Mesothelial cell of epicardium (in vitro differentiated cells): ENCODE results near the gene DAPL1. TPM values are rescaled to one million over a fixed set of nuclear protein-coding genes. Genes with fewer than 3 reads are reported as not detected.
"Not testable (repeated sequence)": the region's sequence is repeated elsewhere in the genome, so short reads cannot be mapped to it uniquely, and the experiment has no call there.

ENCODE experiments used
- DNase-seq, 2 experiments: peaks; one replicate each; pipeline ENCODE4 v3.0.0; 2021; ENCODE audit warnings: low spot score in 2 of 2; ENCODE audit not compliant: unreplicated experiment in 2 of 2
- H3K27ac Mint-ChIP-seq: 2 replicates; pipeline ENCODE4 v1.8.0; 2021; ENCODE audit warnings: mixed read lengths
- H3K27me3 Mint-ChIP-seq: 2 replicates; pipeline ENCODE4 v1.8.0; 2021; ENCODE audit warnings: low read depth, mixed read lengths
- H3K36me3 Mint-ChIP-seq: 2 replicates; pipeline ENCODE4 v1.8.0; 2021; ENCODE audit warnings: mixed read lengths
- H3K4me1 Mint-ChIP-seq: 2 replicates; pipeline ENCODE4 v1.8.0; 2021; ENCODE audit warnings: mixed read lengths
- H3K4me3 Mint-ChIP-seq: 2 replicates; pipeline ENCODE4 v1.8.0; 2021; ENCODE audit warnings: mild to moderate bottlenecking, moderate library complexity, mixed read lengths
- H3K9me3 Mint-ChIP-seq: 2 replicates; pipeline ENCODE4 v1.8.0; 2021; ENCODE audit warnings: mixed read lengths
- CTCF ChIP-seq: fragments of 200-600 bp; sonication (generic); IDR thresholded peaks from one replicate; pipeline ENCODE4 v1.5.0; 2021; ENCODE audit warnings: antibody characterized with exemption; ENCODE audit not compliant: unreplicated experiment
- total RNA-seq: library from RNA; stranded (reverse); gene quantifications from 3 replicates; pipeline ENCODE4 v1.2.1, GENCODE V29; 2021

The DAPL1 gene
- total RNA-seq, 1 donor from 2014 or later = not detected

GRCh38 chr2:158830201-158830600 lies 35.1 kb downstream of the DAPL1 start:
- H3K4me1 Mint-ChIP-seq = peaks cover 29% of the 10 kb centered on the region

GRCh38 chr2:158835431-158835830 lies 40.3 kb downstream of the DAPL1 start:
- H3K4me1 Mint-ChIP-seq = peaks cover 1% of the 10 kb centered on the region
- H3K9me3 Mint-ChIP-seq = no peaks in the 10 kb centered on the region
- H3K27ac Mint-ChIP-seq = peak overlapping the region; percentile 50
- TF ChIP-seq CTCF = no peak
- H3K36me3 Mint-ChIP-seq = no peaks in the 10 kb centered on the region
- DNase-seq = no peak
- no peak overlapping the region for H3K4me3 Mint-ChIP-seq
- no peaks in the 10 kb centered on the region for H3K27me3 Mint-ChIP-seq

More at GRCh38 chr2:158830201-158830600, 35.1 kb downstream of the DAPL1 start:
- Mint-ChIP-seq H3K36me3 (no peaks in the 10 kb centered on the region), H3K9me3 (no peaks in the 10 kb centered on the region), H3K27me3 (no peaks in the 10 kb centered on the region), H3K27ac (peak overlapping the region; percentile 73), H3K4me3 (no peak overlapping the region)
- DNase-seq = no peak
- TF ChIP-seq CTCF = no peak

- no peak for DNase-seq
- Mint-ChIP-seq H3K36me3 (no peaks in the 10 kb centered on the region), H3K4me1 (peaks cover 8% of the 10 kb centered on the region), H3K27me3 (no peaks in the 10 kb centered on the region), H3K9me3 (no peaks in the 10 kb centered on the region), H3K27ac (no peak overlapping the region), H3K4me3 (no peak overlapping the region)
- TF ChIP-seq CTCF = no peak
Observed at GRCh38 chr2:158837645-158838044, 42.5 kb downstream of the DAPL1 start.

- Mint-ChIP-seq H3K27ac (peak overlapping the region; percentile 77), H3K4me1 (peaks cover 16% of the 10 kb centered on the region)
Observed at GRCh38 chr2:158841850-158842249, 46.7 kb downstream of the DAPL1 start.

GRCh38 chr2:158845444-158845843 lies 50.3 kb downstream of the DAPL1 start:
- TF ChIP-seq CTCF = no peak
- Mint-ChIP-seq H3K27me3 (no peaks in the 10 kb centered on the region), H3K4me3 (no peak overlapping the region), H3K36me3 (no peaks in the 10 kb centered on the region), H3K27ac (no peak overlapping the region), H3K9me3 (no peaks in the 10 kb centered on the region), H3K4me1 (peaks cover 19% of the 10 kb centered on the region)
- DNase-seq = no peak

More at GRCh38 chr2:158841850-158842249, 46.7 kb downstream of the DAPL1 start:
- Mint-ChIP-seq H3K27me3 (no peaks in the 10 kb centered on the region), H3K36me3 (no peaks in the 10 kb centered on the region), H3K4me3 (no peak overlapping the region), H3K9me3 (no peaks in the 10 kb centered on the region)
- no peak for DNase-seq
- no peak for TF ChIP-seq CTCF

- H3K4me1 Mint-ChIP-seq = peaks cover 19% of the 10 kb centered on the region
- H3K27me3 Mint-ChIP-seq = no peaks in the 10 kb centered on the region
- no peaks in the 10 kb centered on the region for H3K36me3 Mint-ChIP-seq
- DNase-seq = no peak
- H3K9me3 Mint-ChIP-seq = no peaks in the 10 kb centered on the region
- no peak for TF ChIP-seq CTCF
- H3K4me3 Mint-ChIP-seq = no peak overlapping the region
- no peak overlapping the region for H3K27ac Mint-ChIP-seq
Observed at GRCh38 chr2:158845859-158846258, 50.7 kb downstream of the DAPL1 start.

GRCh38 chr2:158847526-158847925 lies 52.4 kb downstream of the DAPL1 start:
- H3K9me3 Mint-ChIP-seq, H3K4me3 Mint-ChIP-seq, H3K27ac Mint-ChIP-seq, H3K27me3 Mint-ChIP-seq, DNase-seq, H3K36me3 Mint-ChIP-seq: not testable (repeated sequence)
- H3K4me1 Mint-ChIP-seq = peaks cover 12% of the 10 kb centered on the region

- H3K27ac Mint-ChIP-seq, DNase-seq, H3K36me3 Mint-ChIP-seq, H3K4me3 Mint-ChIP-seq, H3K9me3 Mint-ChIP-seq, H3K27me3 Mint-ChIP-seq: not testable (repeated sequence)
- peaks cover 12% of the 10 kb centered on the region for H3K4me1 Mint-ChIP-seq
Observed at GRCh38 chr2:158848031-158848970, 53.2 kb downstream of the DAPL1 start.
